ENCODE measurements around the gene CECR2.

Gene CECR2

DNA sequence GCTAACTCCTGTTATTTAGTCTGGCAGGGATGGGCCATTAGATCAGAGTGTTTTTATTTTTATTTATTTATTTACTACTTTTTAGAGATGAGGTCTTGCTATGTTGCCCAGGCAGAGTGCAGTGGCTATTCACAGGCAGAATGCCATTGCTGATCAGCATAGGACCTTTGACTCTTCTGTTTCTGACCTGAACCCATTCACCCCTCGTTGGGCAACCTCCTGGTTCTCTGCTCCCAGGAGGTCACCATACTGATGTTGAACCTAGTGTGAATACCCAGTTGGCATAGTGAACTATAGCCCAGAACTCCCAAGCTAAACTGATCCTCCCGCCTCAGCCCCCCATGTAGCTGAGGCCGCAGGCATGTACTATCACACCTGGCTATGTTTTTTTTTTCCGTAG, 16.5 kb upstream of the CECR2 start:
- no peaks in the 10 kb centered on the region for H3K36me3 ChIP-seq (ENCODE audit: control insufficient read depth, insufficient read depth, low read length)
- no peak overlapping the region for H3K4me3 ChIP-seq (replicated peaks; ENCODE audit: low read depth, low read length)
- TF ChIP-seq, protein P1, sequence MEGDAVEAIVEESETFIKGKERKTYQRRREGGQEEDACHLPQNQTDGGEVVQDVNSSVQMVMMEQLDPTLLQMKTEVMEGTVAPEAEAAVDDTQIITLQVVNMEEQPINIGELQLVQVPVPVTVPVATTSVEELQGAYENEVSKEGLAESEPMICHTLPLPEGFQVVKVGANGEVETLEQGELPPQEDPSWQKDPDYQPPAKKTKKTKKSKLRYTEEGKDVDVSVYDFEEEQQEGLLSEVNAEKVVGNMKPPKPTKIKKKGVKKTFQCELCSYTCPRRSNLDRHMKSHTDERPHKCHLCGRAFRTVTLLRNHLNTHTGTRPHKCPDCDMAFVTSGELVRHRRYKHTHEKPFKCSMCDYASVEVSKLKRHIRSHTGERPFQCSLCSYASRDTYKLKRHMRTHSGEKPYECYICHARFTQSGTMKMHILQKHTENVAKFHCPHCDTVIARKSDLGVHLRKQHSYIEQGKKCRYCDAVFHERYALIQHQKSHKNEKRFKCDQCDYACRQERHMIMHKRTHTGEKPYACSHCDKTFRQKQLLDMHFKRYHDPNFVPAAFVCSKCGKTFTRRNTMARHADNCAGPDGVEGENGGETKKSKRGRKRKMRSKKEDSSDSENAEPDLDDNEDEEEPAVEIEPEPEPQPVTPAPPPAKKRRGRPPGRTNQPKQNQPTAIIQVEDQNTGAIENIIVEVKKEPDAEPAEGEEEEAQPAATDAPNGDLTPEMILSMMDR (IDR thresholded peaks at IDR 0.05; ENCODE audit: insufficient read depth, low read length, poor library complexity, severe bottlenecking), result no peak
- DNase-seq (ENCODE audit: extremely low read depth, insufficient read length), result no peak
- no peaks in the 10 kb centered on the region for H3K27me3 ChIP-seq (replicated peaks; ENCODE audit: control insufficient read depth, insufficient read depth, low read length)

DNA sequence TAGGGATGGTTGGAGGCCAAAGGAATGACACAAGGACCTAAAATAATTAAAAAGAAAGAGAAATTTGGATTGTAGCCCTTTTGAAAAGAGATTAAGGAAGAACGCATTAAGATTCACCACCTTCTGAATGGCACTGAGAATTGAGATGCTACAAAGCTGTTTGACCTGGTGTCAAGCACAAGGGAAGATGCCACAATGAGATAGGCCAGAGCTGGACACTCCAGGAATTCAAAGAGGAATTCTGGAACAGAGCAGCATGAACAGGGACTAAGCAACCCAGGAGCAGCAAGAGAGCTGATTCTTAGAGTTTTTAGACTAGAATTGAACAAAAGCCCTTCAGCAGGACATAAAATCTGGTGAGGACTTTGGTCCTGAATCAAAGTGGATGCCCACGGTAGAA, 11.6 kb upstream of the CECR2 start:
- H3K4me3 ChIP-seq (replicated peaks; ENCODE audit: low read depth, low read length), result no peak overlapping the region
- DNase-seq (ENCODE audit: extremely low read depth, insufficient read length), result no peak
- TF ChIP-seq, protein P1 (IDR thresholded peaks at IDR 0.05; ENCODE audit: insufficient read depth, low read length, poor library complexity, severe bottlenecking), result no peak
- H3K27me3 ChIP-seq (replicated peaks; ENCODE audit: control insufficient read depth, insufficient read depth, low read length), result no peaks in the 10 kb centered on the region
- H3K36me3 ChIP-seq (ENCODE audit: control insufficient read depth, insufficient read depth, low read length), result no peaks in the 10 kb centered on the region

DNA sequence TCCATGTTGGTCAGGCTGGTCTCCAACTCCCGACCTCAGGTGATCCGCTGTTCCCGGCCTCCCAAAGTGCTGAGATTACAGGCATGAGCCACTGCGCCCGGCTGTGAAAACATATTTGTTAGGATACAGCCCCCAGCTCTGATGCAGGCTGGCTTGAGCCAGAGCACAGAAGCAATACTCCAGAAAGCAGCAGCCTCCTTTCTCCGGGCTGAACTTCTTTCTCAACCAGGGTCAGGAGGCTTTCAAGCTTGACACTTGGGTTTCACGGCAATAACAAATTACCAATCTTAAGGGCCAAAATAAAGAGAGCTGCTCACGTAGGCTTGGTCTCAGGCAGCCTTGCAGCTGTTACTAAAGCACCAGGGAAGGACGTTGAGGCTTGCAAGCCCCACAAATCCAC, 10.8 kb upstream of the CECR2 start:
- Histone ChIP-seq H3K4me3 (replicated peaks; ENCODE audit: low read depth, low read length) (no peak overlapping the region), H3K36me3 (ENCODE audit: control insufficient read depth, insufficient read depth, low read length) (no peaks in the 10 kb centered on the region), H3K27me3 (replicated peaks; ENCODE audit: control insufficient read depth, insufficient read depth, low read length) (no peaks in the 10 kb centered on the region)
- no peak for DNase-seq (ENCODE audit: extremely low read depth, insufficient read length)
- TF ChIP-seq, protein P1 (IDR thresholded peaks at IDR 0.05; ENCODE audit: insufficient read depth, low read length, poor library complexity, severe bottlenecking), result no peak

DNA sequence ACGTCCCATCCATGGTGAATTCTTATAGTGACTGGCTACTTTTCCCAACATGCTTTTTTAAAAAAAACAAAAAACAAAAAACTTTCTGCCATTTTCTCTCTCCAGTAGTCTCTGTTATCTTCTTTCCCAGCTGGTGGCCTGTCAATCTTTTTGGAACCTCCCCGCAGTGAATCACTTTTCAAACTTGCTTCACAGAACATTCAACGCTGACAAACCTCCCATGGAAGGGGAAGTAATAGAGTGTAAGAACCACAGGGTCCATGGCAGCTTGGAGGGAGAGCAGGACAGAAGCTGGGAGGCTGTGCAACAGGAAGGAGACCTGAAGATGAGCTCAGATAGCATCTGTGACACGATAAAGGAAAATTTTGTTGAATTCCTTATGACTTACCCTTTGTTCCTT, 9.8 kb upstream of the CECR2 start:
- no peak for DNase-seq (ENCODE audit: extremely low read depth, insufficient read length)
- TF ChIP-seq, protein P1 (IDR thresholded peaks at IDR 0.05; ENCODE audit: insufficient read depth, low read length, poor library complexity, severe bottlenecking), result no peak
- Histone ChIP-seq H3K27me3 (replicated peaks; ENCODE audit: control insufficient read depth, insufficient read depth, low read length) (no peaks in the 10 kb centered on the region), H3K4me3 (replicated peaks; ENCODE audit: low read depth, low read length) (no peak overlapping the region), H3K36me3 (ENCODE audit: control insufficient read depth, insufficient read depth, low read length) (no peaks in the 10 kb centered on the region)

DNA sequence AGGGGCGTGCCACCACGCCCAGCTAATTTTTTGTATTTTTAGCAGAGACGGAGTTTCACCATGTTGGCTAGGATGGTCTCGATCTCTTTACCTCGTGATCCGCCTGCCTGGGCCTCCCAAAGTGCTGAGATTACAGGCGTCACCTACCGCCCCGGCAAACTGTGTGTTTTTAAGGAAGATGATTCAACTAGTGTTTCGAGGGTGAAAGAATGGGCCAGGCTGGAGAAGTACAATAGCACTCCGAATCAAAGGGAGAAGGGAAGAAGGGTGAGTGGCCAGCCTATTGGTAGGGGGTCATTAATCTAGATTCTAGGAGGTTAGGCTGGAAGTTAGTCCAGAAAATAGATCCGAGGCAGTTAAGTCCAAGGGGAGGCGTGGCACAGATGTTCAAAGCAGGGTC, 2.9 kb upstream of the CECR2 start:
- no peak for DNase-seq (ENCODE audit: extremely low read depth, insufficient read length)

More for the DNA sequence above, 2.9 kb upstream of the CECR2 start:
- TF ChIP-seq, protein P1 (IDR thresholded peaks at IDR 0.05; ENCODE audit: insufficient read depth, low read length, poor library complexity, severe bottlenecking), result no peak
- Histone ChIP-seq H3K36me3 (ENCODE audit: control insufficient read depth, insufficient read depth, low read length) (no peaks in the 10 kb centered on the region), H3K4me3 (replicated peaks; ENCODE audit: low read depth, low read length) (no peak overlapping the region), H3K27me3 (replicated peaks; ENCODE audit: control insufficient read depth, insufficient read depth, low read length) (peaks cover 3% of the 10 kb centered on the region; the same call in 1 of the 2 replicates)

Data from GM06990 (cell line).